A549 (cell line): ENCODE data around the gene CNOT2. TPM values are rescaled to one million over a fixed set of nuclear protein-coding genes. Genes with fewer than 3 reads are reported as not detected.
A peak's percentile ranks its signal among the peaks of the same experiment; 100 is the strongest.

ENCODE experiments used
- CHD2 ChIP-seq: fragments of 150-350 bp; IDR thresholded peaks from 2 replicates; pipeline ENCODE4 v1.6.1; 2014; ENCODE audit warnings: low read length; ENCODE audit not compliant: partially characterized antibody
- E2F6 ChIP-seq: IDR thresholded peaks from 2 replicates; pipeline ENCODE4 v1.6.1; 2012; ENCODE audit warnings: low read depth, borderline replicate concordance
- ELK1 ChIP-seq: fragments of 150-350 bp; IDR thresholded peaks from 2 replicates; pipeline ENCODE4 v1.6.1; 2014; ENCODE audit warnings: low read depth, mild to moderate bottlenecking, low read length
- ESRRA ChIP-seq: fragments of 150-350 bp; IDR thresholded peaks from 2 replicates; pipeline ENCODE4 v1.6.1; 2014; ENCODE audit warnings: mild to moderate bottlenecking, low read length, borderline replicate concordance
- FOSB ChIP-seq: fragments of 250-450 bp; sonication (Bioruptor Pico); IDR thresholded peaks from 2 replicates; pipeline ENCODE4 v1.5.0; 2020; ENCODE audit warnings: mild to moderate bottlenecking, moderate library complexity
- FOSL2 ChIP-seq, 2 experiments: fragments of 450-650 bp in 1 of 2; fragments of >200 bp in 1 of 2; sonication (Bioruptor Twin) in 1 of 2; formaldehyde crosslinking; IDR thresholded peaks; 2 replicates each; pipeline versions ENCODE4 v1.5.0 to v1.6.1; 2016 to 2020; ENCODE audit warnings: mild to moderate bottlenecking in 1 of 2, moderate library complexity in 1 of 2
- HDAC2 ChIP-seq: fragments of 200-600 bp; sonication (generic); IDR thresholded peaks from 2 replicates; pipeline ENCODE4 v1.6.1; 2016
- HES2 ChIP-seq: fragments of >200 bp; sonication (Bioruptor Twin); formaldehyde crosslinking; IDR thresholded peaks from 2 replicates; pipeline ENCODE4 v1.6.1; 2016
- HEYL ChIP-seq: fragments of 250-450 bp; sonication (Bioruptor Pico); IDR thresholded peaks from 2 replicates; pipeline ENCODE4 v1.8.0; 2021; ENCODE audit warnings: mild to moderate bottlenecking, moderate library complexity
- HOXA7 ChIP-seq: fragments of 250-450 bp; sonication (Bioruptor Pico); IDR thresholded peaks from 2 replicates; pipeline ENCODE4 v1.5.0; 2020; ENCODE audit warnings: mild to moderate bottlenecking, moderate library complexity
- JUN ChIP-seq, 2 experiments: fragments of >200 bp; sonication (Bioruptor Twin); formaldehyde crosslinking; IDR thresholded peaks; 2 replicates in 1 of 2; 3 replicates in 1 of 2; pipeline ENCODE4 v1.6.1; 2016 to 2017
- MAFK ChIP-seq: fragments of 450-650 bp; IDR thresholded peaks from 2 replicates; pipeline ENCODE4 v1.6.1; 2014; ENCODE audit not compliant: partially characterized antibody
- MAZ ChIP-seq: fragments of 150-350 bp; IDR thresholded peaks from 2 replicates; pipeline ENCODE4 v1.6.1; 2014; ENCODE audit warnings: antibody characterized with exemption, low read depth, low read length, borderline replicate concordance
- MYC ChIP-seq: IDR thresholded peaks from 2 replicates; pipeline ENCODE4 v1.6.1; 2012; ENCODE audit warnings: mild to moderate bottlenecking, inconsistent platforms, low read length, improper control_type of control experiment, borderline replicate concordance
- NR3C1 ChIP-seq: fragments of >200 bp; sonication (Bioruptor Twin); formaldehyde crosslinking; IDR thresholded peaks from 3 replicates; pipeline ENCODE4 v1.6.1; 2017
- PBX3 ChIP-seq: IDR thresholded peaks from 2 replicates; pipeline ENCODE4 v1.6.1; 2012
- REST ChIP-seq: fragments of 200-600 bp; sonication (generic); IDR thresholded peaks from 2 replicates; pipeline ENCODE4 v1.6.1; 2016; ENCODE audit warnings: antibody characterized with exemption, mild to moderate bottlenecking, moderate library complexity
- RFX5 ChIP-seq: fragments of 450-650 bp; IDR thresholded peaks from 2 replicates; pipeline ENCODE4 v1.7.1; 2014; ENCODE audit warnings: antibody characterized with exemption, mild to moderate bottlenecking, moderate library complexity
- SMC3 ChIP-seq: fragments of >200 bp; sonication (Bioruptor Twin); formaldehyde crosslinking; IDR thresholded peaks from 3 replicates; pipeline ENCODE4 v1.6.1; 2018; ENCODE audit warnings: inconsistent platforms
- SREBF2 ChIP-seq: fragments of 450-650 bp; IDR thresholded peaks from 2 replicates; pipeline ENCODE4 v1.6.1; 2014; ENCODE audit warnings: mild to moderate bottlenecking, moderate library complexity
- TP53 ChIP-seq: fragments of 250-450 bp; sonication (Bioruptor Pico); IDR thresholded peaks from 2 replicates; pipeline ENCODE4 v1.5.0; 2021; ENCODE audit warnings: mild to moderate bottlenecking, moderate library complexity
- ZFP36 ChIP-seq: fragments of 450-650 bp; IDR thresholded peaks from 2 replicates; pipeline ENCODE4 v1.6.1; 2014; ENCODE audit warnings: borderline replicate concordance; ENCODE audit not compliant: partially characterized antibody
- ZNF302 ChIP-seq: fragments of 250-450 bp; sonication (Bioruptor Pico); IDR thresholded peaks from 2 replicates; pipeline ENCODE4 v1.9.0; 2021; ENCODE audit warnings: inconsistent platforms, mild to moderate bottlenecking, moderate library complexity
- ZSCAN20 ChIP-seq: fragments of 250-450 bp; sonication (Bioruptor Pico); IDR thresholded peaks from 2 replicates; pipeline ENCODE4 v1.8.0; 2022; ENCODE audit warnings: mild to moderate bottlenecking, moderate library complexity
- polyA plus RNA-seq, 4 experiments: library from polyadenylated mRNA; depleted of rRNA in 3 of 4; stranded (reverse); fragments of >200 nt; fragmentation: RNase III in 1 of 4; extraction: RNeasy Plus Mini Kit Qiagen cat#74134 plus additional on column Dnase treatment in 1 of 4; gene quantifications; 2 replicates in 3 of 4; 3 replicates in 1 of 4; pipeline ENCODE4 v1.2.3, GENCODE V29; 2011 to 2017
- TF ChIP-seq, protein P1 (sequence below): IDR thresholded peaks from 2 replicates; pipeline ENCODE4 v1.6.1; 2012

Gene CNOT2
- polyA plus RNA-seq, 2 of the 4 experiments (the other 2 are of a cell fraction), result 87.2 to 105 TPM

GRCh38 chr12:70242695-70243509 lies at the start of gene CNOT2 (continued):
- TF ChIP-seq ESRRA (no peak), E2F6 (no peak), MAZ (no peak; the same call in 1 of the 2 replicates), RFX5 (no peak), JUN (IDR thresholded peaks at IDR 0.05) (peak; percentile 77 to 81; a peak in 4 of 5 replicates), ZSCAN20 (CRISPR knock-in tag) (no peak), FOSB (CRISPR knock-in tag) (no peak), MAFK (no peak), HEYL (CRISPR knock-in tag) (no peak), ZNF302 (CRISPR knock-in tag) (no peak), HDAC2 (no peak), FOSL2 (IDR thresholded peaks at IDR 0.05) (no peak), FOSL2 (CRISPR knock-in tag; IDR thresholded peaks at IDR 0.05) (0 out of 2 replicates have a peak, but pooled peaks have one; percentile 12), PBX3 (no peak), TP53 (CRISPR knock-in tag) (no peak; the same call in 1 of the 2 replicates), ZFP36 (no peak), SREBF2 (no peak), SMC3 (no peak), ELK1 (no peak), MYC (no peak), HOXA7 (CRISPR knock-in tag) (no peak), HES2 (no peak), CHD2 (no peak), REST (0 out of 2 replicates have a peak, but pooled peaks have one; percentile 11), NR3C1 (no peak)
- TF ChIP-seq, protein P1, sequence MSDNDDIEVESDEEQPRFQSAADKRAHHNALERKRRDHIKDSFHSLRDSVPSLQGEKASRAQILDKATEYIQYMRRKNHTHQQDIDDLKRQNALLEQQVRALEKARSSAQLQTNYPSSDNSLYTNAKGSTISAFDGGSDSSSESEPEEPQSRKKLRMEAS, result peak; percentile 70
- TF ChIP-seq, all 56 proteins: peak for 12
